ENCODE data around the gene EPB41L3.

DNA sequence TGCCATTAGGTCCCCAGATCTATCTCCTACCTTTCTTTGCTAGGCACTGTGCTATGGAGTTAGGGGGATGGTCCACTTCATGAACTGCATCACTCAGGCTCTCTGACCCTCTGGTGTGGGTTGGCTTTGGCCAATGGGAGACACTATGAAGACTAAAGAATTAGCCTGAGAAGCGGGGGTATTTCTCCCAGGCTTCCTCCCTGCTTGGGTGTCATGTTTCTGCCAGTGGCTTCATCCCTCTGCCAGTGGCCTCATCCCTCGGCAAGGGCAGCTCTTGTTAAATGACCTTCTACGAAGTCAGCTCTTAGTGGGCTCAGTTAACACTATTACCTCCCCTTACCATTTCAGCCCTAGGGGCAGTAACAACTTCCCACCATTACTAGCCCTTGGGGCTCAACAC lies 41.9 kb upstream of the EPB41L3 start:
- TF ChIP-seq CTCF (IDR thresholded peaks at IDR 0.05 in 8 of 11, conservative IDR thresholded peaks at IDR 0.05 in 3 of 11) (no peak), POLR2A (IDR thresholded peaks at IDR 0.05) (no peak)

Measured in spleen (tissue), 7 donors.